OCI-M1 (cell line): Measurements from ENCODE around the gene C19orf12.

Experiments used
- DNase-seq: peaks from one replicate; lab custom pipeline; 2025; lab: John Stamatoyannopoulos, UW

The C19orf12 gene

DNA sequence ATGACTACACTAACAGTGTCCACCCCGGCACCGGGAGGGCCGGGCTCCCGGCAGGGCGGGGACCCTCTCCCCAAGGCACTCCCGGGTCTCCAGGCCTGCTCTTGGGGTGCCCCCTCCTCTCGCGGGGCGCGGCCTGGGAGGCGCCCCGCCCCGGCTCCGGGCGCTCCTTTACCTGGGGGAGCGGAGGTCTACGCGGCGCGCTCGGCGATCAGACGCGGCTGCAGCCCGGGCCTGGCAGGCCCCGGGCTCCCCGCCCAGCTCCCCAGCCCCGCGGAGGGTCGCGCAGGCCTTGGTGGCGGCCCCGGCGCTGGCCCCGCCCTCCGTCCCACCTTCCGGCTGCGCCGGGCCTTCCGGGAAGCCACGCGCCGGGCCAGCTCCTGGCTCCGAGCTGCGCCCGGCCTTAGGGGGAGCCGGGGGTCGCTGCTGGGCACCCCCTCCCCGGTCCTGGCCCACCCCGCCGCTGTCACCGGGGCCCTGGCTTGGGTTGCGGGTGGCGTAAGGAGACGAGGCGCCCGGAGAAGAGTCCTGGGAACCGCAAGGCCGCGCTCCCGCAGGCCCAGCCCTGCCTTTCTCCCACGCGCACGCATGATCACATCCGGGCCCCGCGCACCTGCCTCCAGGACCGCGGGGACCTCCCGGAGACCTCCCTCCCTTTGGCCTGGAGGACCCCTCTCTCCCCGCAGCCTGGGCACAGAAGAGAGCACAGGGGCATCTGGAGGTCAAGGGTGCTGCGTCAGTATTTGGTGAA, at the start of gene C19orf12:
C19orf12 (minus strand) TSS at position 309 of the 748 bp plus-strand sequence. CDS start 6,848 bp downstream, outside the sequence.
- DNase-seq, result peak; percentile 79

DNA sequence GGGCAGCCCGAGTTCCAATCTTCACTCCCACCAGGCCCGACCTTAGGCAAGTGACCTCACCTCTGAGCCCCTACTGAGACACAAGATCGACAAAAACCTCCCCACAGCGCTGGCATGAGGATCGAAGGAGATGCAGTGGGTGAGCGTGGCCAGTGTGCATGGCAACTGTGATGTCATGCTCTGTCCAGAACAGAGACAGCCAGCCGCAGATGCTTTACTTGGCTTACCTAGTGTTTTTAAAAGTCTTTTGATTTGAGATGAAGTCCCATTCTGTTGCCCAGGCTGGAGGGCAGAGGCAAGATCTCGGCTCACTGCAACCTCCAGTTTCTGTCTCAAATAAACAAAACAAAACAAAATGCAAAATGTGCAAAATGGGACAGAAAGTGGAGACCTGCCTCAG, 49.3 kb upstream of the C19orf12 start:
- no peak for DNase-seq

DNA sequence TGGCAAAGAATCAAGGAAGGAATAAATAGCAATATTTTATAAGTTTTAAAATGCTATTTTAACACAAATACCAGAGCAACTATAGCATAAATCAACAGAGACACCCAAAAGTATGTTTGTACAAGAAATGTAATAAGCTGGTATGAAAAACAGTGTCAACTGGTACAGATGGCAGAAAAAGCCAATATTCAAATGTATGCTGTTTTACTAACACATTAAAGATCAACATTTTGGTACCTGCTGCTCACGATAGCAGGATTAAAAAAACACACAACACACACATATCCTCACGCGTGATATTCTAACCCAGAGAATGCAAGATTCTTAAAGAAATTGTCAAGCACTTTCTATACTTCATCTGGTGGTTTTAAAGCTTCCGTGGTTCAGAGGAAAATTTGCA, 48.1 kb upstream of the C19orf12 start:
- DNase-seq, result no peak

DNA sequence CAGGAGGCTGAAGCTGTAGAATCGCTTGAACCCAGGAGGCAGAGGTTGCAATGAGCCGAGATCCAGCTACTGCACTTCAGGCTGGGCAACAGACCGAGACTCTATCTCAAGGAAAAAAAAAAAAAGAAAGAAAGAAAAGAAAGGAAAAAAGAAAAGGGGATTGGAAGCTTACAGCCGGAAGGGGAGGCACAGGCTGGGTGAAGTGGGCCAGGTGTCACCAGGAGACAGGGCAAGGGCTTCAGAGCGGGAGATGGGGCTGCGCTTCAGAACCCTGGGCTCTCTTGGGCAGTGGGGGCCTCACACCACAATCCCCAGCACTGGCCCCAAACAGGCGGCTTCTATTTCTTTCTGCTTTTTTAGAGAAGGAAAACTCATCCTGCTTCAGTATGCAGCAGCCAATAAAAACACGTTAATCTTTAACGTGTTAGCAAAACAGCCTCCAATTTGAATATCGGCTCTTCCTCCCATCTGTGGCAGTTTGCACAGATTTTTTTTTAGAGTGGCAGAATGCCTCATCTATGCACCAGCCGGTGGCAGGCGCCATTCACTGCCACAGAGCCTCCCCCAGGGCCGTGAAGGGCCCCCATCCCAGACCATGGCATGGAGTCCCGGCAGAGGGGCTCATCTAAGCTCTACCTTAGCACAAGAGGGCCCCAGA, 46.6 kb upstream of the C19orf12 start:
- no peak for DNase-seq

DNA sequence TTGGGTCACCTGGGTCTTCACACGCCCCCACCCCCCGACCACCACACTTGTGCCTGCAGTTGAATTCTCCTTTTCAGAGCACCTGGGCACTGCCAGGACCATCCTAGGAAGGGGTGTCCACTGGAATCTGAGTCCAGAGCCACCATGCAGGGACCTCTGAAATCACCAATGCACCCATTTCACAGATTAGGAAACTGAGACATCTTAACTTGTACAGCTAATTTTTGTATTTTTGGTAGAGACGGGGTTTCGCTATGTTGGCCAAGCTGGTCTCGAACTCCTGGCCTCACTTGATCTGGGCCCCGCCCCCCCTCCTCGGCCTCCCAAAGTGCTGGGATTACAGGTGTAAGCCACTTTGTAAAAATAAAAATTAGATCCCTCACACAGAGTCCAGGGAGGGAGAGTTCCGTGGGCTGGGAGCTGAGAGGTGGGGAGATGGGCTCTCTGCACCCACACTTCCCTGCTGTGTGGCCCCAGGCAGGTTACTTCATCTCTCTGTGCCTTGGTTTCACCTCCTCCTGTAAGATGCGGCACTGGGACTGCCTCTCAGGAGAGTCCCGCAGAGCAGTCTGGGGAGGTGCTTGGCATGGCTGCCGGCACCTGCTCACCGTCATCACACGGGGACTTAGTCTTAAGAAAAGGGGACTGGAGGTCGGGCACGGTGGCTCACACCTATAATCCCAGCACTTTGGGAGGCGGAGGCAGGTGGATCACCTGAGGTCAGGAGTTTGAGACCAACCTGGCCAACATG, 45.9 kb upstream of the C19orf12 start:
- DNase-seq, result no peak

DNA sequence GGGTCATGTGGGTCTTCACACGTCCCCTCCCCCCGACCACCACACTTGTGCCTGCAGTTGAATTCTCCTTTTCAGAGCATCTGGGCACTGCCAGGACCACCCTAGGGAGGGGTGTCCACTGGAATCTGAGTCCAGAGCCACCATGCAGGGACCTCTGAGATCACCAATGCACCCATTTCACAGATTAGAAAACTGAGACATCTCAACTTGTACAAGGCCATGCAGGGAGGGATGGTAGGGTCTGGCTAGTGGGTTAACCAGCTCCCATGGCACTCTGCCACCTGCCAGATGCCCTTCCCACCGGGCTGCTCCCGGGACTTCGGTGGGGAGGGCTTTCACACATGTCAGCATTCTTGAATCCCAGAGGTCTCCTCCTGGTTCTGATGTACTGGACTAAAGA, 44.3 kb upstream of the C19orf12 start:
- DNase-seq, result no peak

DNA sequence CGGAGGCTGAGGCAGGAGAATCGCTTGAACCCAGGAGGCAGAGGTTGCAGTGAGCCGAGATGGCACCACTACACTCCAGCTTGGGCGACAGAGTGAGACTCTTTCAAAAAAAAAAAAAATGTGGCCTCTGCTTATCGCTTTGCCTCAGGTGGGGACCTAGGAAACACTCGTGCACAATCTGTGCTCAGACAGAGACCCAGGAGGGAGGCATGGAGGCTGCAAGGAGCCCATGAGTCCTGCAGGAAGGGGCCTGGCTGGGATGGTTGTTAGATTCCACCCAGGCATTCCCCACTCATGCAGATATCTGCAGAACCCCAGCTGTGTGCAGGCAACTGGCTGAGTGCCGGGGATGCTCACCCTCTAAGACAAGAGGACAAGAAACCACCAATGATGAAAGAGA, 43.8 kb upstream of the C19orf12 start:
- no peak for DNase-seq

DNA sequence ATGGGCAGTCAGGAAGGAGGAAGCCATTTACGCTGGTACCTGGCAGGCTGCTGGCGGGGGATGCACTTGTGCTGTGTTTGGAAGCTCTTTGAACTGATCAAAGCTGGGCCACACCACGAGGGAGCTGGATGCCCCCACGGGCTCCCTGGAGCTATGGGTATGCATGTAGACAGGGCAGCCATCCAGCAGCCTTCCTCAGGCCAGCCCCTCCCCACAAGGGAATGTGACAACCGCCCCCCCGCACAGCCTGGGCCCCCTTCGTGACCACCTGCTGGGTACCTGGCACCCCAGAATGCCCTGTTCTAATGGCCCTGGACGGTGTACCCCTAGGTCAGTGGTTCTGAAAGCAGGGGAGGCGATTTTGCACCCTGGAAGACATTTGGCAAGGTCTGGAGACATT, 42.5 kb upstream of the C19orf12 start:
- DNase-seq, result no peak

DNA sequence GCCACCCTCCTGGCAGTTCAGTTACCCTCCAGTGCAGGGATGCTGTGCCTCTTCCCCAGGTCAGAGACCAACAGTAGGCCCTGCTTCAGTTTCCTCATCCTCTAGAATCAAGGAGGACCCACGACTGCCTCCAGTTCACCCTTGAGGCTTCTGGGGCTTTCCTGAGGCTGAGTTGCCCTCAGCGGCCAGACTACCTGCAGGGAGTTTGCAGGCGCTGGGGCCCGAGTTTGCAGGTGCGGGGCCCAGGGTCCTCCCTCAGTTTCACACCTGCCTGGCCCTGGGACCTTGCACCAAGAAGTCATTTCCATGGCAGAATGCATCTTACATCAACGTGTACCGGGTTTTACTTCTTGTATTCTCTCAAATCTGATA, 38.9 kb upstream of the C19orf12 start:
- no peak for DNase-seq

DNA sequence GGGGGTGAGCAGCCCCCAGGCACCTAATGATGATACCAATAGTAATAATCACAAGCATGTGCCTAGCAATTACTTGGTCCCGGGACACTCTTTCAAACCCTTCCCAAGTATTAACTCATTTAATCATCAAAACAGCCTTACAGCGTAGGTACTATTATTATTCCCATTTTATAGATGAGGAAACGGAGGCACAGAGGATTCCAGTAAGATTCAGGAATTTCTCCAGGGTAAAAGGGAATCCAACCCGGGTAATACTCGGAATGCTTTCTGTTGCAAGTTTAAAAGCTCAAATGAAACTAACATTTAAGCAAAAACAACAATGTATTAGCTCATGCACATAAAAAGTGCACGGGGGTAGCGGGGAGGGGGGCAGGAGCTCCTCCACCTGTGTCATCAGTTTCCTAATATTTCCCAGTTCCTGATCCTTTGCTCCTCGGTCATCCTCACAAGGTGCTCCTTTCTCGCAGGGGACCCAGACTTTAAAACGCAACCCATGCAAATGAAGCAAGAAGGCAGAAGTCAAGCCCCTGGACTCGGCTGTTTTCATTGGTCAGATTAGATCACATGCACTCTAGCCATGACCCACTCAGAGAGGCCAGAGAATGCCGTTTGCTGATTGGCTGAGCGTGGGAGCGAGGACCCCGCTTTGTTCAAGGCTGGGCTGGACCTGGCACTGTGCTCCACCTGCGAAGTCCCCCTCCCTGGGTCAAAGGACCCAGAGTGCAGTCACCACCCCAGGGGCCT, 38.3 kb upstream of the C19orf12 start:
- DNase-seq, result no peak

DNA sequence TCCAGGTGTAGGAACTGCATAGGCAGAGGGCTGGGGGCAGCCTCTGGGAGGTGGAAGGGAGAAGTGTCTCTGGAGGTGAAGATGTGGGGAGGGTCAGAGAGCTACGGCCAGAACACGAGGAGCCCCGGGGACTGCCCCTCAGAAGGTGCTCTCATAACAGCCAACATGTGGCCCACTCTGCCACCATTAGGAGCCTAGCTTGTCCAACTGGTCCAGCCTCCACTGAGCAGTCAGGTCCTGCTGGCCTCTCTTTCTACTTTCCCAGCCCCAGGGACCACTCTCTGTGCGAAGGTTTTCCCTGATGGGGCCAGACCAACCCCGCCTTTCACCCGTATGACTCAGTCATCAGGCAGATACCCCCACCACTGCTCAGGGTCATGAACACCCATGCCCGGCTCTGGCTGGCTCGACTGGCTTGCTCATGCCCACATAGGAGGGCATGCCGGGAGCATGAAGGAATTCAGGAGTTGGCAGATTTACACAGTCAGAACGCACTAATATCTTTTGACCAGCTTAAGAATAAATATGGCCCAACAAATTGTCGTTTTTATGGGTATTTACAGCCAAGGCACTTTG, 37.5 kb upstream of the C19orf12 start:
- DNase-seq, result no peak

DNA sequence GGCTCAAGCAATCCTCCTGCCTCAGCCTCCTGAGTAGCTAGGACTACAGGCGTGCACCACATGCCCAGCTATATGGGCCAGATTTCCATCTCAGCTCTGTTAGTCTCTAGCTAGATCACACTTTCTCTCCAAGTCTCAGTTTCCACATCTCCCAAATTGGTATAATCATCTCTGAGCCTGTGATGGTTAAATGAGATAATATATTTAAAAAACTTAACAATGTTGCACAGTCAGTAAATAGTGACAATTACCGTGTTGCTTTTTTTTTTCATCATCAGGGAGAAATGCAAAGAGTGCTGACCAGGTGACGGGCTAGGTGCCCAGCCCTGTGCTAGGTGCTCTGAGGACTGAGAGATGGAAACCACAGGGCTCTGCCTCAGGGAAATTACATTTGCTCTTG, 36.9 kb upstream of the C19orf12 start:
- no peak for DNase-seq

DNA sequence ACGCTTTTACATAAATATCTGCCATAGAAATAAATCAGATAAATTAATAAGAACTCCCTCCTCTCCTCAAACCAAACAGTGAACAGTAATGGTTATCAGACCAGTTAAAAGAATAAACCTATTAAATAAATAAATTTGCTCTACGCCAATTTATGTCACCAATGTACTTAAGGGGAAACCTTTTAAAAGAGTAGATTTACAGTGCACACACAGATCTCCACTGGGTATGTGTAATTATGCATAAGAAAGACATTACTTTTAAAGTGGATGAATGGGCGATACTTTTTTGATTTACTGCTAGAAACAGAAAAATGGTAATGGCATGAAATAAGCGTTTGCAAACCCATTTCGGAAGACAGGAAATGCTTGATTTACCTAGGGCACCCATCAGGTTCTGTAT, 34.9 kb upstream of the C19orf12 start:
- DNase-seq, result no peak

DNA sequence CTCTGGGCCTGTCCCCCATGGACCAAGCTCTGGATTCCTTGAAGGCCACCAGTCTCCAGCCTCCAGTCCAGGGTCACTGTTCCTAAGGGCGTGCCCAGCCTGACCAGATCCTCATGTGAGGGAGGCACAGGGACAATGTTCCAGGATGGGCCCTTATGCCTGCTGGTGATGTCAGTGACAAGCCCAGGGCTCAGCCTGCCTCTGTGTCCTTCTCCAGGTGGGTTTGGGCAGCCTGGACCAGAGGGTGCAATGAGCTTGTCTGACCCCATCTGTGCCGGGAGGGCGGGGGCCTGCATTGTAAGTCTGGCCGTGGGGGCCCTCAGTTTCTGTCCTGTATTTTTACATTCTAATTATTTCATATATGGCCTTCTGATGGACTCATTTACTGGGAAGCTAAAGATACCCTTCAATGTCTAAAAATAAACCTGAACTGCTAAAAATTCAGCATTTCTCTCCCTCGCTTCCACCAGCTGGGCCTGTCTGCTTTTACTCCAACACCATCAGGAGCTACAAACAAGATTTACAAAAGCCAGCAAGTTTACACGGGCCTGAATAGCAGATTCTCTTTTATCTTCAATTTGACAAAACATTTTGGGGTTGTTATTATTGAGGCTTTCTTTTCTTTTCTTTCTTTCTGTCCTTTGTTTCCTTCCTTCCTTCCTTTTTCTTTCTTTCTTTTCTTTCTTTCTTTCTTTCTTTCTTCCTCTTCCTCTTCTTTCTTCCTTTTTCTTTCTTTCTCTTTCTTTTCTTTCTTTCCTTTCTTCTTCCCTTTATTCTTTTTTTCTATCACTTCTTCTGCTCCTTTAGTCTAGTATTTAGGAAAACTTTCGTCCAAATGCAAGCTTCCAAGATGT, 34.2 kb upstream of the C19orf12 start:
- DNase-seq, result no peak

DNA sequence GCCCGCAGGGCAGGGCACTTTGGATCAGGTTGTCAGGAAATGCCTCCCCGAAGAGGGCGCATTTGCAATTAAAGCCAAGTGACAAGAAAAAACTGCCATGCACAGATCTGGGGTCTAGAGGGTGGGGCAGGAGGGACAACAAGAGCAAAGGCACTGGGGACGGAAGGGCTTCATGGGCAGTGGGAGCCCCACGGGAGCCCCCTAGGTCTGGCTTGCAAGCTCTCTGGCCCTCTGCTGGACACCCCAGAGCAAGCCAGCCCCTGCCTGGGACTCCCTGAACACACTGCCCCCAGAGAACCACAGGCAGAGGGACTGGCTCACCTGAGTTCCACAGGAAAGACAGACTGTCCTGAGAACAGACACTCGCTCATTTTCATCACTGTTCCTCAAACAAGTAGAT, 30.2 kb upstream of the C19orf12 start:
- DNase-seq, result no peak

DNA sequence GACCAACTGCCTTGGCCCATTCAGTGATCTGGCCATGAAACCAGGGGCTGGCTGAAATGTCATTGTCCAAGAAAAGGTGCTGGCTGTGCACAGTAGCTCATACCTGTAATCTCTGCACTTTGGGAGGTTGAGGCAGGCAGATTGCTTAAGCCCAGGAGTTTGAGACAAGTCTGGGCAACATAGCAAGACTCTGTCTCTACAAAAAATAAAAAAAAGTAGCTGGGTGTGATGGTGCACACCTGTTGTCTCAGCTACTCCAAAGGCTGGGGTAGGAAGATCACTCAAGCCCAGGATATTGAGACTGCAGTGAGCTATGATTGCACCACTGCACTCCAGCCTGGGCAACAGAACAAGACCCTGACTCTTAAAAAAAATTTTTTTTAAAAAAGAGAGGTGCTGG, 28.6 kb upstream of the C19orf12 start:
- DNase-seq, result no peak

DNA sequence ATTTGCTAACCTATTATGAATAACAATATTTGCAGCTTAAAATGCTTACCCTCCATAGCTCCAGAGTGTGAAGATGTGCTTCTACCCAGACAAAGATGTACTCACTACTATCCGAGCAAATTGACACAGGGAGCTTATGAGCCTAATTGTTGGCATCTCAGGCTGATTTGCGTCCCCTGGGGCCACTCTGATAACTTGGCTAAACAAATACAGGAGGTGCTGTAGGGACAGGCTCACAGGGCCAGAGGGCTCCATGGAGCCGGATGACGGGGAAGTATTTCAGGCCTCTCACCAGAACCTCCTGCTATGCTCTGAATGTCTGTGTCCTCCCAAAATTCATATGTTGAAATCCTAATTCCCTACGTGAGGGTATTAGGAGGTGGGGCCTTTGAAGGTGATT, 26.7 kb upstream of the C19orf12 start:
- no peak for DNase-seq

DNA sequence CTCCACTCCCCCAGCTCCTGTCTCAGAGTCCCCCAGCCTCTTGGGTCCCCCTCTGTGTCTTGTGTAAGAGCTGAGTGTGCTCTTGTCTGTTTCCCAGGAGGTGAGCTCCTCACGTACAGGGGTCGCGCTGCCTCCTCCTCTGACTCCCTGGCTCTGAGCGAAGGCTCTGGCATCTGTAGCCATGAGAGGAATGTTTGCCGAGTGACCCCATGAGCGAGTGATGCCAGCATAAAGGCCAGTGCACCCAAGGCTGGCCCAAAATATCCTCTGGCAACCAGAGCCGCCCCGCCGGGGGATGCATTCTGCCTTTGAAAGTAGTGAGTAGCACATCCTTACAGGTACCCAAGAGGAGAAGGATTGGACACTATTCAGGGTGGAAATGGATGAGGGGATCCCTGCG, 26.2 kb upstream of the C19orf12 start:
- no peak for DNase-seq

DNA sequence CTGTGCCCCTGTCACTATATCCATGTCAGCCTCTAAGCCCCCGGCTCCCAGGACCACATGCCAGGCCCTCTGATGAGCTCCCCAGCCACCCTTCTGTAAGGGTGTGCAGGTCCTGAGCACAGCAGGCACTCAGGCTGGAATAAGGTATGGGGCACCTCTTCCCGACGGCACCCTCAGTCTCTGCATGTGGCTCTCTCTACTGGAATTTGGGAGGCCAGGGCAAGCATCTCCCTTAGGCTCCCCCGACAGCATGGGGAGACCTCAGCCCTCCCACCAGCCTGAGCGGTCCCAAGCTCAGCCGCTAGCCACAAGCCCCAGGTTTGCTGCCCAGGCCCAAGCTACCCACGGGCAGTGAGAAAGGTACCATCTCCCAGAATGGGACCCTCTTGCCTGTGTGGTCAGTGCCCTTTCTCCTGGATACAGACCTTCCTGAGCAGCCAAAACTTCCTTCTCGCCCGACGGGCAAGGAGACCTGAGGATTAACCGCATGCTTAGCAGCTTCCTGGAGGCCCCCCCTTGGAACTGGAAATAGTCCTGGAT, 22.5 kb upstream of the C19orf12 start:
- DNase-seq, result no peak

DNA sequence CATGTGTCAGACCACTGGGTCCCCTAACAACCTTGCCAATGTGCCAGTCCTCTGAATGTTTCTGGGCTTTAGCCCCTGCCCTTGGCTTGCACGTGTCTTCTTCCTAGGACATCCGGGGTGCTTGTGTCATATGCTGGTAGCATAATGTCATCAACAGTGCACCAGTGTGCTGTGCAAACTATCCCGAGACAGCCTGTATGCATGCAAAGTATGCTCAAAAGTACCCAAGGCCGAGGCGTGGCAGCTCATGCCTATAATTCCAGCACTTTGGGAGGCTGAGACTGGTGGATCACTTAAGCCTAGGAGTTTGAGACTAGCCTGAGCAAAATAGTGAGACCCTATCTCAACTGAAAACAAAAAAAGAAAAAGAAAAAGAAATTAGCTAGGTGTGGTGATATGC, 20.8 kb upstream of the C19orf12 start:
- no peak for DNase-seq

DNA sequence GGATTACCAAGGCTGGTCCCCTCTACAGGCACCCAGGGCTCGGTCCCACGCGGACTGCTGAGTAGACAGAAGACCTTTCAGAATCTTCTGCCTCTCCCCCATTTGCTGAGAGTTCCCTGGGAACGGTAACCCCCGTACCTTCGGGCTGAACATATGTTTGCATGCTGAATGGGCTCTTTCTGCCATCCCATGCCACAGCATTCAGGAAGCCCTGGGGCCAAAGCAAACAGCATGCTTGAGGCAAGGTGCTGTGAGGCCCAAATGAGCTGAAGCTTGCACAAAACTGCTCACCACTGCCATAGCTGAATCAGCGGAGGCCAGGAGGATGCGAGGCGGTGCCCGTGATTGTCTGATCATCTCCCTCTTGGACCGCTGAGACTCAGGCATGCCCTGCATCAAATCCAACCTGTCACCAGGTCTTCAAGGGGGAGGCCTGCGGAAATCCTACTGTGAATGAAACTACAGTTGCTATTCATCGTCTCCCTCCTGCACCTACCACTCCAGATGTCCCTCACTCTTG, 16.3 kb upstream of the C19orf12 start:
- no peak for DNase-seq
